A172 (cell line): ENCODE data around the gene C11orf68. TPM values are rescaled to one million over a fixed set of nuclear protein-coding genes. Genes with fewer than 3 reads are reported as not detected.
A peak's percentile ranks its signal among the peaks of the same experiment; 100 is the strongest.

Experiments
- DNase-seq: peaks from one replicate; pipeline ENCODE4 v3.0.0-alpha.2; 2015; ENCODE audit warnings: low spot score
- total RNA-seq: library from RNA; depleted of rRNA; stranded (reverse); fragments of >200 nt; shearing (Covaris generic); gene quantifications from 2 replicates; pipeline ENCODE4 v1.2.3, GENCODE V29; 2014

C11orf68 gene
- total RNA-seq, 1 experiment from 2014 or later: 22.2 TPM

- no peak for DNase-seq
Observed at GRCh38 chr11:65944767-65945166, 25.9 kb upstream of the C11orf68 start.

GRCh38 chr11:65944191-65944590, 25.3 kb upstream of the C11orf68 start:
- DNase-seq: no peak

GRCh38 chr11:65942531-65942930, 23.7 kb upstream of the C11orf68 start:
- no peak for DNase-seq

GRCh38 chr11:65941720-65942310, 23.0 kb upstream of the C11orf68 start:
- DNase-seq: no peak

DNA sequence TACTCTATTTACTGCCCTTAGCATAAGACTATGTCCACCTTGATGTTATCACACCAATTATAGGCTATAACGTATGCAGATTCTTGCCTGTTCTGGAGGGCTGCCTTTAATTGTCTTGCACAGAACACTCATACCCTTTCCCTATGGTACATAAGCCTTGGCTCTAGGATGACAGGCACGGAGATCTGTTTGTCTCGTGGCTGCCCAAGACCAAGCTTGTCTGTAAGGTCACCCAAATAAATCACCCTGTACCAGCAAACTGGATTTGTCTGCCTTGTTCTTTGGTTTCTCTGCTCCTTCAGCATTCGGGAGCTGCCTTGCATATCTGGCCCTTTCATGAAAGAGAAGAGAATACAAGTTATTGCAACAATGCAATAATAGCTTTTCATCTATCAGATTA, 18.9 kb upstream of the C11orf68 start:
- no peak for DNase-seq

GRCh38 chr11:65934014-65934413, 15.2 kb upstream of the C11orf68 start:
- DNase-seq: no peak

- DNase-seq: no peak
Observed at GRCh38 chr11:65932558-65932919, 13.7 kb upstream of the C11orf68 start.

- no peak for DNase-seq
Observed at GRCh38 chr11:65931773-65932557, 13.1 kb upstream of the C11orf68 start.

DNA sequence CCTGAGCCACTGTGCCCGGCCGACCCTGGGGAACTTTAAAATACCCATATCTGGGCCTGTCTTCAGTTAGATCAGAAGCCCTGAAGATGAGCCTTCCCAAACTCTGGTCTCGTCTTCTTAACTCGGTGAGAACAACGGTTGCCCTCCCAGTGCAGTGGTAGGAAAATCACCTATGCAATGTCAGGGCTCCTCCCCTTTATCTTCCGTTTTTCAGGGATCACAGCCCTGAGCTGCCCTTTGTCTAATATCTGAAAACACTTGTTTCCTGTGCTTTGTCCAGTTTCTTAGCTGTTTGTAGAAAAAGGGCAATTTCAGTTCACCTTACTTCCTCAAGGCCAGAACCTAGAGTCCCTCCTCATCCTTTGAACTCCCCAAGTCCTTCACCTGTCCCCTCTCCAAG, 9.8 kb upstream of the C11orf68 start:
- DNase-seq: no peak

GRCh38 chr11:65927904-65928397, 9.1 kb upstream of the C11orf68 start:
- DNase-seq: no peak

GRCh38 chr11:65925397-65925796, 6.5 kb upstream of the C11orf68 start:
- DNase-seq: no peak

GRCh38 chr11:65922565-65922964, 3.7 kb upstream of the C11orf68 start:
- DNase-seq: no peak

GRCh38 chr11:65921876-65922275, 3.0 kb upstream of the C11orf68 start:
- DNase-seq: no peak

DNA sequence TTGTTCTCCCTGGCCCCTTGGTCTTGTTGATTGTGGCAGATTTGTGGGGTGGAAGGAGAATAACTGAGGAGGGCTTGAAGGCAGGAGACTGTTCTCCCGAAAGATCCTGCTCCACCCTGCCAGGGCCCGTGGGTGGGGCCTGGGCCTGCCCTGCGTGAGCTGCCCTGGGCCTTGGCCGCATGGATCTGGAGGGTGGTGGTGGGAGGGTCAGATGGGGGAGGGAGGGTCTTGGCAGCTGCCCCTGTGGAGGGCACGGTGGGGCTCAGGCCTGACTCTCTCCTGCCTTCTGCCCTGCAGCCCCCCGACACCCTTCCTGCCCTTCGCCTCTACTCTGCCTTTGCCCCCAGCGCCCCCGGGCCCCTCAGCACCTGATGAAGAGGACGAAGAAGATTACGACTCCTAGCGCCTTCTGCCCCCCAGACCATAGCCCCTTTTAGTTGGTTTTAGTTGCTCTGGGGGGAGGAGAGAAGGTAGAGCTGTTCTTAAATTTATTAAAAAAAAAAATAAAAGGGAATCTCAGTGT, 2.2 kb upstream of the C11orf68 start:
- DNase-seq: no peak

DNA sequence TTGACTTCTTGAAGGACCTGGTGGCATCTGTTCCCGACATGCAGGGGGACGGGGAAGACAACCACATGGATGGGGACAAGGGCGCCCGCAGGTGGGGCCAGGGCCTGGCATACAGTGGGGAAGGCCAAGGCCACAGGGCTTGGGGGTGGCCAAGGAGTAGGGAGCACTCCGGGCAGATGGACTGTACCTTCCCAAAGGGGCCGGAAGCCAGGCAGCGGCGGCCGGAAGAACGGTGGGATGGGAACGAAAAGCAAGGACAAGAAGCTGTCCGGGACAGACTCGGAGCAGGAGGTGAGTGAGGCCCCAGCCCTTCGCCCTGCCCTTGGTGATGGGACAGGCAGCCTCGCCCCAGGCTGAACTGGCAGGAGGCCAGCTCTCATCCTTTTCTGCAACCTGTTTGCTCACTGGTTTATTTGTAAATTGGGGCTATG, 1.5 kb upstream of the C11orf68 start:
- DNase-seq: no peak

GRCh38 chr11:65919573-65920371, 910 bp upstream of the C11orf68 start:
- DNase-seq: no peak

DNA sequence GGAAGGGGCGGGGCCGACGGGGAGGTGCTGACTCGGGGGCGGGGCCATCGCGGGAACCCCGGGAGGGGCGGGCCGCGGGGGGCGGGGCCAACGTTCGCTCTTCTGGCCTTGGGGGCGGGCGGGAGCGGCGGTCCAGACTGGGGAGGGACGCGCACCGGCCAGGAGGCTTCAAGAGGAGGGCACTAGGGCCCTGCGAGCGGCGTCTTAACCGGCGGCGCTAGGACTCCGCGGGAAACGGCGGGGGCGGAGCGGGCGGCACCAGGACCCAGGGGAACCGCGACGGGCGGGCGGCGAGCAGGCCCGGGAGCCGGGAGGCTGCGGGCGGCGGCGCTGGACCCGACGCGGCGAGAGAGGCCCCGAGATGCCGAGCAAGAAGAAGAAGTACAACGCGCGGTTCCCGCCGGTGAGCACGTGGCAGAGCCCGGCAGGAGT, 295 bp upstream of the C11orf68 start, which contains the start of gene DRAP1:
Gene DRAP1, plus strand, starts transcription at position 286 of the 432 bp plus-strand sequence. Its CDS starts 76 bp downstream, at position 362.
- DNase-seq: peak; percentile 93

- no peak for DNase-seq
Observed at GRCh38 chr11:65917434-65918210, 1.2 kb downstream of the C11orf68 start.

GRCh38 chr11:65917077-65917433, 1.8 kb downstream of the C11orf68 start:
- no peak for DNase-seq

DNA sequence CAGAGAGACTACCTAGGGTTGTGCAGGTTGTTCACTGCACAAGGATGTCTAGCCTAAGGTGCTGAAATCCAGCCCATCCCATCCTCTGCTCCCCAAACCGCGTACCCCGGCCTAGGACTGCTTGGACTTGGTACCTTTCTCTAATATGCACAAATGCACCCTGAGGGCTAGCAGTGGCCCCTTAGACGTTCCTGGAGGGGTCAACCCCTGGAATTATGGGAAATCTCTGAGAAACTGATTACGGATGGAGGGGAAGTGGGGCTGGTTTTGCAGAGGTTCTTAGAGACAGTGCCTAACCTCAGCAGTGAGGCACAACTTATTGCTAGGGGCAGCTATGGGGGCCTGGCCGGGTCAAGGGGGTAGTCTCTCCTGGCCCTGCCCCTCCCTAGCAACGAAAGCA, 2.5 kb downstream of the C11orf68 start:
- DNase-seq: no peak

GRCh38 chr11:65915821-65916251, 3.0 kb downstream of the C11orf68 start:
- DNase-seq: peak; percentile 99
